RWPE1 (cell line): ENCODE results near the gene CAV1.

Experiments
- CTCF ChIA-PET: fragments of 350-600 bp; sonication (Branson Sonifier 250); formaldehyde crosslinking; extraction: SDS; loops from one replicate; lab custom pipeline; 2021; lab: Yijun Ruan, JAX
- POLR2A ChIA-PET: fragments of 400-600 bp; formaldehyde crosslinking; extraction: SDS; loops from one replicate; lab custom pipeline; 2020; ENCODE audit warnings: antibody characterized with exemption; ENCODE audit not compliant: low non-redundant PET; lab: Yijun Ruan, JAX
- DNase-seq: peaks from one replicate; pipeline ENCODE4 v3.0.0; 2012; ENCODE audit warnings: low spot score
- H3K27ac ChIP-seq: fragments of 450-650 bp; 2 replicates; pipeline ENCODE4 v1.5.1; 2017
- TF ChIP-seq, protein P1 (sequence below): fragments of 450-650 bp; conservative IDR thresholded peaks from 2 replicates; pipeline ENCODE4 v1.5.1; 2017; ENCODE audit warnings: low read depth, mild to moderate bottlenecking

Gene CAV1

GRCh38 chr7:116502201-116503096 is 22.4 kb upstream of the CAV1 start:
- TF ChIP-seq, protein P1, sequence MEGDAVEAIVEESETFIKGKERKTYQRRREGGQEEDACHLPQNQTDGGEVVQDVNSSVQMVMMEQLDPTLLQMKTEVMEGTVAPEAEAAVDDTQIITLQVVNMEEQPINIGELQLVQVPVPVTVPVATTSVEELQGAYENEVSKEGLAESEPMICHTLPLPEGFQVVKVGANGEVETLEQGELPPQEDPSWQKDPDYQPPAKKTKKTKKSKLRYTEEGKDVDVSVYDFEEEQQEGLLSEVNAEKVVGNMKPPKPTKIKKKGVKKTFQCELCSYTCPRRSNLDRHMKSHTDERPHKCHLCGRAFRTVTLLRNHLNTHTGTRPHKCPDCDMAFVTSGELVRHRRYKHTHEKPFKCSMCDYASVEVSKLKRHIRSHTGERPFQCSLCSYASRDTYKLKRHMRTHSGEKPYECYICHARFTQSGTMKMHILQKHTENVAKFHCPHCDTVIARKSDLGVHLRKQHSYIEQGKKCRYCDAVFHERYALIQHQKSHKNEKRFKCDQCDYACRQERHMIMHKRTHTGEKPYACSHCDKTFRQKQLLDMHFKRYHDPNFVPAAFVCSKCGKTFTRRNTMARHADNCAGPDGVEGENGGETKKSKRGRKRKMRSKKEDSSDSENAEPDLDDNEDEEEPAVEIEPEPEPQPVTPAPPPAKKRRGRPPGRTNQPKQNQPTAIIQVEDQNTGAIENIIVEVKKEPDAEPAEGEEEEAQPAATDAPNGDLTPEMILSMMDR: no peak
- no peak for DNase-seq

GRCh38 chr7:116503835-116504234 is 21.0 kb upstream of the CAV1 start:
- DNase-seq: no peak
- ChIA-PET POLR2A (no interaction called here), CTCF (interaction anchor here (0.7 to 1.2 kb wide), 2 partner anchors 18 to 309 kb away, joined by 4 read pairs; no protein-coding TSS in a partner anchor)
- TF ChIP-seq, protein P1: no peak
- peak overlapping the region; percentile 67 for H3K27ac ChIP-seq

More at GRCh38 chr7:116502201-116503096, 22.4 kb upstream of the CAV1 start:
- CTCF ChIA-PET: interaction anchor here (0.6 to 1.5 kb wide), 6 partner anchors 16 to 400 kb away, joined by 3 to 6 read pairs (median 4); no protein-coding TSS in a partner anchor
- H3K27ac ChIP-seq: no peak overlapping the region
- POLR2A ChIA-PET: interaction anchor here (1.7 kb wide), 1 partner anchor 24 kb away, joined by 6 read pairs; no protein-coding TSS in a partner anchor

- TF ChIP-seq, protein P1: no peak
- DNase-seq: no peak
- H3K27ac ChIP-seq: no peak overlapping the region
- ChIA-PET POLR2A (no interaction called here), CTCF (no interaction called here)
Observed at GRCh38 chr7:116505278-116505677, 19.6 kb upstream of the CAV1 start.

DNA sequence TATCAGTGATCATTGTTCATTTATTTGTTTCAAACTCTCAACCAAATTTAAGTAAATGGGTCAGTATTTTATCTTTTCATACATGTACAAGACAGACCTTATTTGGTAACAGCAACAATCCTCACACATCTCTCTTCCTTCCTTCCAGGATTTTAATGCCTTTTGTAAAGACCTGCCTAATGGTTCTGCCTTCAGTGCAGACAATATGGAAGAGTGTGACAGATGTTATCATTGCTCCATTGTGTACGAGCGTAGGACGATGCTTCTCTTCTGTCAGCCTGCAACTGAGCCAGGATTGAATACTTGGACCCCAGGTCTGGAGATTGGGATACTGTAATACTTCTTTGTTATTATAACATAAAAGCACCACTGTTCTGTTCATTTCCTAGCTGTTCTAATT is 19.0 kb upstream of the CAV1 start:
- TF ChIP-seq, protein P1: no peak
- no peak for DNase-seq
- CTCF ChIA-PET: no interaction called here
- no peak overlapping the region for H3K27ac ChIP-seq
- POLR2A ChIA-PET: no interaction called here

GRCh38 chr7:116509982-116510579 is 14.8 kb upstream of the CAV1 start:
- ChIA-PET CTCF (interaction anchor here (1.2 kb wide), 1 partner anchor 251 kb away, joined by 3 read pairs; no protein-coding TSS in a partner anchor), POLR2A (no interaction called here)
- no peak for DNase-seq
- no peak overlapping the region for H3K27ac ChIP-seq
- TF ChIP-seq, protein P1: no peak

GRCh38 chr7:116510795-116511194 is 14.0 kb upstream of the CAV1 start:
- TF ChIP-seq, protein P1: no peak
- ChIA-PET CTCF (interaction anchor here (1.2 kb wide), 1 partner anchor 252 kb away, joined by 3 read pairs; no protein-coding TSS in a partner anchor), POLR2A (no interaction called here)
- no peak overlapping the region for H3K27ac ChIP-seq
- DNase-seq: no peak
